Lower leg skin (tissue), 3 donors: Measurements from ENCODE around the gene CPS1.

ENCODE experiments used
- POLR2A ChIP-seq, 2 donors: fragments of 450-650 bp; IDR thresholded peaks; one replicate each; pipeline ENCODE4 v1.6.1; 2016 to 2017; ENCODE audit warnings: antibody characterized with exemption in 2 of 2, mild to moderate bottlenecking in 1 of 2, moderate library complexity in 1 of 2
- TF ChIP-seq, protein P1 (sequence below), 3 donors: fragments of 450-650 bp; IDR thresholded peaks; one replicate each; pipeline ENCODE4 v1.5.1; 2016; ENCODE audit warnings: antibody characterized with exemption in 3 of 3, mild to moderate bottlenecking in 3 of 3, moderate library complexity in 2 of 3

DNA sequence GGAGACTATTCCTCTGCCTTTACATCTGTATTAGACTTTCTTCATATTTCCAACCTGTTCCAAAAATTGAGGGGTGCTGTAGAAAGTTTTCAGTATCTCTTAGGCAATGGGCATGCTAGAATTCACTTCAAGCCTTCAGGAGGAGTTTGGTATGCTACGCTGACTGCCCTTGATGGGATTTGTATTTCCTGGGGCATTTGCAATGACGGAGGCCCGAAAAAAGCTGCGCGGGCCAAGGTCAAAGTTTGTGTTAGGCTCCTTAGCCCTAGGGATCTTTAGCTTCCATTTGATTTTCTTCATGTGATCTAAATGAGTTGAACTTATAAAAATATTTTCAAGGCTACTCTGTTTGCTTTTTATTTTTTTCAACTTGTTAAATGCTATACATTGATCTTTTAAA lies 5.1 kb downstream of the CPS1 start:
- TF ChIP-seq, protein P1, sequence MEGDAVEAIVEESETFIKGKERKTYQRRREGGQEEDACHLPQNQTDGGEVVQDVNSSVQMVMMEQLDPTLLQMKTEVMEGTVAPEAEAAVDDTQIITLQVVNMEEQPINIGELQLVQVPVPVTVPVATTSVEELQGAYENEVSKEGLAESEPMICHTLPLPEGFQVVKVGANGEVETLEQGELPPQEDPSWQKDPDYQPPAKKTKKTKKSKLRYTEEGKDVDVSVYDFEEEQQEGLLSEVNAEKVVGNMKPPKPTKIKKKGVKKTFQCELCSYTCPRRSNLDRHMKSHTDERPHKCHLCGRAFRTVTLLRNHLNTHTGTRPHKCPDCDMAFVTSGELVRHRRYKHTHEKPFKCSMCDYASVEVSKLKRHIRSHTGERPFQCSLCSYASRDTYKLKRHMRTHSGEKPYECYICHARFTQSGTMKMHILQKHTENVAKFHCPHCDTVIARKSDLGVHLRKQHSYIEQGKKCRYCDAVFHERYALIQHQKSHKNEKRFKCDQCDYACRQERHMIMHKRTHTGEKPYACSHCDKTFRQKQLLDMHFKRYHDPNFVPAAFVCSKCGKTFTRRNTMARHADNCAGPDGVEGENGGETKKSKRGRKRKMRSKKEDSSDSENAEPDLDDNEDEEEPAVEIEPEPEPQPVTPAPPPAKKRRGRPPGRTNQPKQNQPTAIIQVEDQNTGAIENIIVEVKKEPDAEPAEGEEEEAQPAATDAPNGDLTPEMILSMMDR (IDR thresholded peaks at IDR 0.05) = no peak
- TF ChIP-seq POLR2A (IDR thresholded peaks at IDR 0.05) = no peak
